GM21381 (cell line): ENCODE results near the gene DRAXIN.

ENCODE experiments used
- ATAC-seq: cut with Tn5 transposase; IDR thresholded peaks from one replicate; pipeline ENCODE4 v1.9.1; 2021; ENCODE audit warnings: mild to moderate bottlenecking, moderate library complexity; ENCODE audit not compliant: unreplicated experiment

The DRAXIN gene

GRCh38 chr1:11684070-11684469 is 7.4 kb upstream of the DRAXIN start:
- no peak for ATAC-seq

- ATAC-seq = no peak
Measured at GRCh38 chr1:11685210-11685752, 6.2 kb upstream of the DRAXIN start.

GRCh38 chr1:11688506-11688905 is 3.0 kb upstream of the DRAXIN start:
- no peak for ATAC-seq

- no peak for ATAC-seq
Measured at GRCh38 chr1:11690397-11691301, 861 bp upstream of the DRAXIN start.

GRCh38 chr1:11691928-11692711 is 610 bp downstream of the DRAXIN start:
- ATAC-seq = no peak

GRCh38 chr1:11693024-11693590 is 1.6 kb downstream of the DRAXIN start:
- ATAC-seq = no peak

GRCh38 chr1:11693917-11694316 is 2.4 kb downstream of the DRAXIN start:
- ATAC-seq = no peak

- no peak for ATAC-seq
Measured at GRCh38 chr1:11695861-11696260, 4.4 kb downstream of the DRAXIN start.

- no peak for ATAC-seq
Measured at GRCh38 chr1:11697188-11697892, 5.8 kb downstream of the DRAXIN start.

GRCh38 chr1:11697893-11698210 is 6.3 kb downstream of the DRAXIN start:
- ATAC-seq = no peak

GRCh38 chr1:11700601-11701467 is 9.3 kb downstream of the DRAXIN start:
- ATAC-seq = no peak

GRCh38 chr1:11701551-11701961 is 10.0 kb downstream of the DRAXIN start:
- no peak for ATAC-seq

- no peak for ATAC-seq
Measured at GRCh38 chr1:11701981-11702803, 10.7 kb downstream of the DRAXIN start.

GRCh38 chr1:11703357-11704193 is 12.1 kb downstream of the DRAXIN start:
- ATAC-seq = no peak

GRCh38 chr1:11704194-11704529 is 12.7 kb downstream of the DRAXIN start:
- no peak for ATAC-seq

GRCh38 chr1:11704691-11705475 is 13.4 kb downstream of the DRAXIN start:
- no peak for ATAC-seq

GRCh38 chr1:11705596-11705995 is 14.1 kb downstream of the DRAXIN start:
- ATAC-seq = no peak

- no peak for ATAC-seq
Measured at GRCh38 chr1:11706292-11706691, 14.8 kb downstream of the DRAXIN start.
